Heart left ventricle (tissue), 16 donors: ENCODE measurements around the gene TMEM86B. TPM values are rescaled to one million over a fixed set of nuclear protein-coding genes. Genes with fewer than 3 reads are reported as not detected.

Source experiments
- ATAC-seq, 4 donors: fragments of 200-7000 bp; cut with Tn5 transposase; one replicate each; pipeline ENCODE4 v1.9.1; 2020 to 2022; ENCODE audit warnings: moderate library complexity in 4 of 4, mild to moderate bottlenecking in 3 of 4, moderate number of reproducible peaks in 1 of 4
- DNase-seq, 5 donors: peaks; one replicate each; pipeline ENCODE4 v3.0.0-alpha.2; 2020
- H3K27ac ChIP-seq, 12 donors: fragments of 200-600 bp; sonication (generic) in 4 of 12; one replicate each; pipeline versions ENCODE4 v1.5.0 to v1.8.0; 2016 to 2022; ENCODE audit warnings: mild to moderate bottlenecking in 2 of 12
- H3K27me3 ChIP-seq, 9 donors: fragments of 200-600 bp; sonication (generic) in 2 of 9; one replicate each; pipeline versions ENCODE4 v1.5.1 to v1.8.0; 2016 to 2022; ENCODE audit warnings: mild to moderate bottlenecking in 3 of 9
- H3K36me3 ChIP-seq, 9 donors: fragments of 200-600 bp; sonication (generic) in 2 of 9; one replicate each; pipeline versions ENCODE4 v1.5.0 to v1.8.0; 2018 to 2022; ENCODE audit warnings: mild to moderate bottlenecking in 2 of 9
- H3K4me1 ChIP-seq, 12 donors: fragments of 200-600 bp; sonication (generic) in 4 of 12; one replicate each; pipeline versions ENCODE4 v1.5.0 to v1.8.0; 2016 to 2022; ENCODE audit warnings: mild to moderate bottlenecking in 3 of 12
- H3K4me3 ChIP-seq, 12 donors: fragments of 200-600 bp; sonication (generic) in 4 of 12; one replicate each; pipeline versions ENCODE4 v1.5.0 to v1.8.0; 2017 to 2022; ENCODE audit warnings: mild to moderate bottlenecking in 9 of 12, moderate library complexity in 4 of 12
- H3K9me3 ChIP-seq, 12 donors: fragments of 200-600 bp; sonication (generic) in 4 of 12; one replicate each; pipeline versions ENCODE4 v1.5.0 to v1.8.0; 2016 to 2022; ENCODE audit warnings: mild to moderate bottlenecking in 1 of 12
- CTCF ChIP-seq, 12 donors: fragments of 200-600 bp; sonication (generic) in 4 of 12; IDR thresholded peaks; one replicate each; pipeline versions ENCODE4 v1.5.0 to v1.8.0; 2018 to 2022; ENCODE audit warnings: antibody characterized with exemption in 12 of 12, mild to moderate bottlenecking in 5 of 12
- POLR2A ChIP-seq, 2 donors: fragments of 450-650 bp; IDR thresholded peaks; one replicate each; pipeline ENCODE4 v1.6.1; 2017; ENCODE audit warnings: antibody characterized with exemption in 2 of 2, mild to moderate bottlenecking in 2 of 2, moderate library complexity in 2 of 2
- WGBS, 4 donors: extraction: QIAGEN DNeasy Blood & Tissue Kit in 2 of 4; methylation state at CpG; one replicate each; pipeline versions ENCODE4 v1.1.5 to v1.1.7; 2013 to 2018; 5-methylcytosine and 5-hydroxymethylcytosine counted together
- intact Hi-C, 10 donors: fragments of 100-400 bp; cut with DNase I; formaldehyde crosslinking; loops; one replicate each; pipeline versions ENCODE4 v1.11.1 to v1.14.2; 2022
- polyA plus RNA-seq, 2 donors: library from polyadenylated mRNA; stranded (reverse); fragments of 200-250 nt; gene quantifications; one replicate each; pipeline ENCODE4 v1.2.3, GENCODE V29; 2013
- total RNA-seq, 9 donors: library from RNA; depleted of rRNA in 2 of 9; stranded (reverse); fragments of >200 nt in 2 of 9; fragmentation: NEBNext Ultra II Directional in 3 of 9; extraction: Animal tissue kit (Norgen Biotek cat#: 25700) in 3 of 9; gene quantifications; one replicate each; pipeline versions ENCODE4 v1.1.0 to v1.2.4, GENCODE V29; 2016 to 2023
- donor health status: ischemic (EF 13 %, LVEDD 7.1; RV severe dilation, severe dysfunction).
- donor health status: healthy with polysubstance abuse.
- donor health status: DM: no; HTN: yes; CAD: no.
- donor health status: DM: no; HTN: no; CAD: no.
- donor health status: ischemic (EF 25% LVEDD 6.9; RV normal size, moderate dysfunction).
- donor health status: ischemic (EF 25% LVEDD 5.7; RV mildly dilated, moderate dysfunction).
- donor health status: healthy.
- donor health status: DM: yes; HTN: yes; CAD: no.
- donor health status: ischemic (EF 35%, LVEDD 5.7; RV mildly dilated, moderate dysfunction).
- donor health status: nonischemic (EF 11% LVEDD 7.7; RV severe dilation, severe dysfunction).
- donor health status: DM: yes; HTN: yes; CAD: no.
- donor health status: PGD.
- donor health status: ischemic (EF 29% LVEDD 5.4; RV normal size, mild dysfunction).
- donor health status: nonischemic (EF 23%, LVEDD 6.1; RV moderate dilation, normal function).

The TMEM86B gene
- total and polyA plus RNA-seq, 11 donors = 0.64 to 3.1 (median 2.2) TPM

- H3K4me3 ChIP-seq = no peak overlapping the region
- H3K27me3 ChIP-seq = no peaks in the 10 kb centered on the region
- intact Hi-C loops = no loop called here
- no peaks in the 10 kb centered on the region for H3K4me1 ChIP-seq
- no peak for ATAC-seq
- TF ChIP-seq POLR2A (IDR thresholded peaks at IDR 0.05) = no peak
- TF ChIP-seq CTCF (IDR thresholded peaks at IDR 0.05) = no peak
- WGBS, 4 donors = 62 to 68% (median 66%) methylated on average over 4 of the region's 4 CpGs
- H3K27ac ChIP-seq = no peak overlapping the region
- H3K9me3 ChIP-seq = no peaks in the 10 kb centered on the region
- DNase-seq = no peak
- H3K36me3 ChIP-seq = no peaks in the 10 kb centered on the region
Measured at GRCh38 chr19:55197528-55197927, 31.0 kb downstream of the TMEM86B start.

GRCh38 chr19:55196803-55197202 lies 31.8 kb downstream of the TMEM86B start:
- H3K4me1 ChIP-seq = no peaks in the 10 kb centered on the region
- H3K36me3 ChIP-seq = no peaks in the 10 kb centered on the region
- H3K9me3 ChIP-seq = no peaks in the 10 kb centered on the region
- no peak overlapping the region for H3K4me3 ChIP-seq
- ATAC-seq = no peak
- WGBS, 4 donors = 81 to 89% (median 89%) methylated on average over 10 of the region's 10 CpGs
- no peak for DNase-seq
- no peak overlapping the region for H3K27ac ChIP-seq
- intact Hi-C loops = no loop called here
- no peak for TF ChIP-seq POLR2A (IDR thresholded peaks at IDR 0.05)
- TF ChIP-seq CTCF (IDR thresholded peaks at IDR 0.05) = no peak
- no peaks in the 10 kb centered on the region for H3K27me3 ChIP-seq

GRCh38 chr19:55193481-55193880 lies 35.1 kb downstream of the TMEM86B start:
- H3K27me3 ChIP-seq = no peaks in the 10 kb centered on the region
- no peaks in the 10 kb centered on the region for H3K9me3 ChIP-seq
- intact Hi-C loops = loop anchor here in 1 of 10 donors (5.0 kb wide), 1 partner anchor 264 kb away; no protein-coding TSS in a partner anchor
- TF ChIP-seq CTCF (IDR thresholded peaks at IDR 0.05) (no peak), POLR2A (IDR thresholded peaks at IDR 0.05) (no peak)
- WGBS, 4 donors = 80 to 89% (median 83%) methylated on average over 12 of the region's 12 CpGs
- peaks cover 0 to 7% (median 0%) of the 10 kb centered on the region in 12 donors for H3K4me1 ChIP-seq
- no peak for ATAC-seq
- no peaks in the 10 kb centered on the region for H3K36me3 ChIP-seq
- H3K27ac ChIP-seq = no peak overlapping the region
- no peak overlapping the region for H3K4me3 ChIP-seq
- peak in 1 of 5 donors; percentile 19 for DNase-seq

GRCh38 chr19:55189403-55189835 lies 39.1 kb downstream of the TMEM86B start:
- peak; percentile 28 to 96 (median 90) for ATAC-seq
- Histone ChIP-seq H3K9me3 (no peaks in the 10 kb centered on the region), H3K36me3 (no peaks in the 10 kb centered on the region), H3K27me3 (peaks cover 0 to 5% (median 0%) of the 10 kb centered on the region in 9 donors), H3K4me1 (peaks cover 0 to 7% (median 0%) of the 10 kb centered on the region in 12 donors), H3K4me3 (no peak overlapping the region), H3K27ac (peak overlapping the region in 6 of 12 donors; percentile 6 to 70 (median 44))
- intact Hi-C loops = no loop called here
- DNase-seq = peak; percentile 38 to 64 (median 53)
- 55 to 67% (median 63%) methylated on average over 15 of the region's 15 CpGs for WGBS, 4 donors
- TF ChIP-seq POLR2A (IDR thresholded peaks at IDR 0.05) = no peak
- TF ChIP-seq CTCF (IDR thresholded peaks at IDR 0.05) = no peak
